Ascending aorta (tissue), 2 donors: ENCODE measurements around the gene MED13. TPM values are rescaled to one million over a fixed set of nuclear protein-coding genes. Genes with fewer than 3 reads are reported as not detected.
"Not testable (repeated sequence)": the region's sequence is repeated elsewhere in the genome, so short reads cannot be mapped to it uniquely, and the experiment has no call there.

ENCODE experiments used
- DNase-seq, 2 donors: peaks; one replicate each; pipeline ENCODE4 v3.0.0-alpha.2; 2019; ENCODE audit warnings: low spot score in 2 of 2
- H3K27ac ChIP-seq, 2 donors: fragments of 200-600 bp; sonication (generic); one replicate each; pipeline ENCODE4 v1.5.1; 2016 to 2017; ENCODE audit warnings: mild to moderate bottlenecking in 1 of 2
- H3K27me3 ChIP-seq: fragments of 200-600 bp; sonication (generic); one replicate; pipeline ENCODE4 v1.5.1; 2017
- H3K36me3 ChIP-seq, 2 donors: fragments of 200-600 bp; sonication (generic); one replicate each; pipeline ENCODE4 v1.5.1; 2016
- H3K4me1 ChIP-seq, 2 donors: fragments of 200-600 bp; sonication (generic); one replicate each; pipeline ENCODE4 v1.5.1; 2016 to 2017; ENCODE audit warnings: mild to moderate bottlenecking in 1 of 2
- H3K4me3 ChIP-seq, 2 donors: fragments of 200-600 bp; sonication (generic); one replicate each; pipeline ENCODE4 v1.5.1; 2016 to 2017; ENCODE audit warnings: mild to moderate bottlenecking in 1 of 2
- H3K9me3 ChIP-seq, 2 donors: fragments of 200-600 bp; sonication (generic); one replicate each; pipeline ENCODE4 v1.5.1; 2016
- CTCF ChIP-seq, 3 experiments: fragments of 200-600 bp in 2 of 3; fragments of 450-650 bp in 1 of 3; sonication (generic) in 2 of 3; IDR thresholded peaks; one replicate each; pipeline ENCODE4 v1.5.1; 2016 to 2019; ENCODE audit warnings: antibody characterized with exemption in 3 of 3, mild to moderate bottlenecking in 1 of 3, moderate library complexity in 1 of 3
- intact Hi-C: fragments of 100-400 bp; cut with DNase I; formaldehyde crosslinking; loops from one replicate; pipeline ENCODE4 v1.15.1; 2023
- total RNA-seq: library from RNA; depleted of rRNA; stranded (reverse); fragments of >200 nt; gene quantifications from one replicate; pipeline ENCODE4 v1.1.0, GENCODE V29; 2016

Gene MED13
- total RNA-seq, 1 donor from 2014 or later, result 19.5 TPM

- Histone ChIP-seq H3K27ac (no peak overlapping the region), H3K36me3 (peaks cover 35 to 42% of the 10 kb centered on the region in 2 donors), H3K9me3 (no peaks in the 10 kb centered on the region), H3K27me3 (no peaks in the 10 kb centered on the region), H3K4me3 (no peak overlapping the region), H3K4me1 (no peaks in the 10 kb centered on the region)
- intact Hi-C loops, result no loop called here
- no peak for DNase-seq
- TF ChIP-seq CTCF (IDR thresholded peaks at IDR 0.05), result no peak
Observed at GRCh38 chr17:62008294-62008693, 56.8 kb downstream of the MED13 start.

GRCh38 chr17:62004388-62004787 is 60.7 kb downstream of the MED13 start:
- no peak overlapping the region for H3K27ac ChIP-seq

GRCh38 chr17:62003141-62003540 is 61.9 kb downstream of the MED13 start:
- H3K27ac ChIP-seq, H3K9me3 ChIP-seq, H3K4me3 ChIP-seq, H3K4me1 ChIP-seq, intact Hi-C loops, DNase-seq, H3K27me3 ChIP-seq: not testable (repeated sequence)
- peaks cover 2 to 20% of the 10 kb centered on the region in 2 donors for H3K36me3 ChIP-seq

More at GRCh38 chr17:62004388-62004787, 60.7 kb downstream of the MED13 start:
- H3K9me3 ChIP-seq, result no peaks in the 10 kb centered on the region
- no peaks in the 10 kb centered on the region for H3K4me1 ChIP-seq
- no peak overlapping the region for H3K4me3 ChIP-seq
- H3K36me3 ChIP-seq, result peaks cover 9 to 28% of the 10 kb centered on the region in 2 donors
- H3K27me3 ChIP-seq, result no peaks in the 10 kb centered on the region
- TF ChIP-seq CTCF (IDR thresholded peaks at IDR 0.05), result no peak
- no peak for DNase-seq
- intact Hi-C loops, result no loop called here

GRCh38 chr17:62001105-62001504 is 64.0 kb downstream of the MED13 start:
- H3K27me3 ChIP-seq, result no peaks in the 10 kb centered on the region
- no peak for TF ChIP-seq CTCF (IDR thresholded peaks at IDR 0.05)
- H3K9me3 ChIP-seq, result no peaks in the 10 kb centered on the region
- no peak overlapping the region for H3K4me3 ChIP-seq
- H3K36me3 ChIP-seq, result peaks cover 0 to 10% of the 10 kb centered on the region in 2 donors
- no peak overlapping the region for H3K27ac ChIP-seq
- DNase-seq, result no peak
- intact Hi-C loops, result no loop called here
- peaks cover 0 to 11% of the 10 kb centered on the region in 2 donors for H3K4me1 ChIP-seq

GRCh38 chr17:62000186-62000585 is 64.9 kb downstream of the MED13 start:
- Histone ChIP-seq H3K27me3 (no peaks in the 10 kb centered on the region), H3K4me1 (peaks cover 0 to 11% of the 10 kb centered on the region in 2 donors), H3K9me3 (no peaks in the 10 kb centered on the region), H3K4me3 (no peak overlapping the region), H3K27ac (no peak overlapping the region), H3K36me3 (peaks cover 0 to 9% of the 10 kb centered on the region in 2 donors)
- DNase-seq, result no peak
- intact Hi-C loops, result no loop called here
- TF ChIP-seq CTCF (IDR thresholded peaks at IDR 0.05), result no peak

- DNase-seq, H3K27me3 ChIP-seq, H3K9me3 ChIP-seq, intact Hi-C loops, H3K4me3 ChIP-seq, H3K27ac ChIP-seq: not testable (repeated sequence)
- H3K4me1 ChIP-seq, result peaks cover 0 to 11% of the 10 kb centered on the region in 2 donors
- peaks cover 7 to 24% of the 10 kb centered on the region in 2 donors for H3K36me3 ChIP-seq
Observed at GRCh38 chr17:61998534-61998933, 66.5 kb downstream of the MED13 start.

- H3K27me3 ChIP-seq, result no peaks in the 10 kb centered on the region
- no peak for DNase-seq
- intact Hi-C loops, result no loop called here
- peaks cover 7 to 19% of the 10 kb centered on the region in 2 donors for H3K36me3 ChIP-seq
- no peaks in the 10 kb centered on the region for H3K9me3 ChIP-seq
- no peak for TF ChIP-seq CTCF (IDR thresholded peaks at IDR 0.05)
- no peak overlapping the region for H3K27ac ChIP-seq
- peaks cover 0 to 11% of the 10 kb centered on the region in 2 donors for H3K4me1 ChIP-seq
- no peak overlapping the region for H3K4me3 ChIP-seq
Observed at GRCh38 chr17:61997664-61998063, 67.4 kb downstream of the MED13 start.
